Ovary (tissue), 9 donors: ENCODE results near the gene COL23A1. TPM values are rescaled to one million over a fixed set of nuclear protein-coding genes. Genes with fewer than 3 reads are reported as not detected.

Experiments used
- DNase-seq, 5 donors: peaks; one replicate each; pipeline ENCODE4 v3.0.0-alpha.2; 2019 to 2020
- H3K27ac ChIP-seq, 2 donors: fragments of 200-600 bp; one replicate each; pipeline versions ENCODE4 v1.5.1 to v1.8.0; 2019 to 2022
- H3K27me3 ChIP-seq: fragments of 200-600 bp; one replicate; pipeline ENCODE4 v1.8.0; 2022
- H3K36me3 ChIP-seq: fragments of 200-600 bp; sonication (generic); one replicate; pipeline ENCODE4 v1.5.1; 2019
- H3K4me1 ChIP-seq: one replicate; pipeline ENCODE4 v1.8.1; 2013; ENCODE audit warnings: mild to moderate bottlenecking, moderate library complexity; ENCODE audit not compliant: insufficient read depth
- H3K4me3 ChIP-seq: fragments of 200-600 bp; sonication (generic); one replicate; pipeline ENCODE4 v1.5.1; 2017
- H3K9me3 ChIP-seq, 2 donors: fragments of 200-600 bp in 1 of 2; sonication (generic) in 1 of 2; one replicate each; pipeline versions ENCODE4 v1.5.1 to v1.8.1; 2013 to 2019; ENCODE audit warnings: mild to moderate bottlenecking in 1 of 2, moderate library complexity in 1 of 2
- EP300 ChIP-seq: sonication (generic); formaldehyde crosslinking; IDR thresholded peaks from one replicate; pipeline ENCODE4 v1.6.1; 2017; ENCODE audit warnings: antibody characterized with exemption
- POLR2A ChIP-seq: fragments of 450-650 bp; IDR thresholded peaks from one replicate; pipeline ENCODE4 v1.6.1; 2017; ENCODE audit warnings: antibody characterized with exemption, mild to moderate bottlenecking, moderate library complexity
- WGBS, 3 donors: extraction: QIAGEN DNeasy Blood & Tissue Kit in 1 of 3; methylation state at CpG; one replicate each; pipeline versions ENCODE4 v1.1.5 to v1.1.7; 2013 to 2017; 5-methylcytosine and 5-hydroxymethylcytosine counted together
- intact Hi-C, 4 donors: fragments of 100-400 bp; cut with DNase I; formaldehyde crosslinking; loops; one replicate each; pipeline versions ENCODE4 v1.11.0 to v1.15.1; 2022 to 2023
- polyA plus RNA-seq, 2 donors: library from polyadenylated mRNA; stranded (reverse); fragments of 200-250 nt in 1 of 2; fragments of 350-450 nt in 1 of 2; fragmentation: Illumina TruSeq in 1 of 2; extraction: RNeasy Lipid Tissue Mini Kit (QIAGEN cat#74804) in 1 of 2; gene quantifications; one replicate each; pipeline ENCODE4 v1.2.3, GENCODE V29; 2013 to 2014
- total RNA-seq, 7 donors: library from RNA; depleted of rRNA in 2 of 7; stranded (reverse); fragments of >200 nt in 2 of 7; fragmentation: NEBNext Ultra II Directional in 3 of 7; extraction: Animal tissue kit (Norgen Biotek cat#: 25700) in 3 of 7; gene quantifications; one replicate each; pipeline versions ENCODE4 v1.1.0 to v1.2.4, GENCODE V29; 2016 to 2023
- TF ChIP-seq, protein P1 (sequence below), 3 donors: fragments of 450-650 bp in 2 of 3; fragments of 200-600 bp in 1 of 3; IDR thresholded peaks; one replicate each; pipeline versions ENCODE4 v1.5.1 to v1.8.0; 2016 to 2022; ENCODE audit warnings: antibody characterized with exemption in 3 of 3, mild to moderate bottlenecking in 1 of 3
- donor health status: DM: no; HTN: no; CAD: no; lungs with moderate emphysema.
- donor health status: DM: no; HTN: no; CAD: no.
- donor health status: Bipolar disorder and iron deficiency.
- donor health status: DM: yes; HTN: yes; CAD: no.
- donor health status: DM: no; HTN: no; CAD: no.
- donor health status: DM: yes; HTN: yes; CAD: no.

COL23A1 gene
- total and polyA plus RNA-seq, 9 donors = 0.13 to 0.92 (median 0.39) TPM; not detected in 1

DNA sequence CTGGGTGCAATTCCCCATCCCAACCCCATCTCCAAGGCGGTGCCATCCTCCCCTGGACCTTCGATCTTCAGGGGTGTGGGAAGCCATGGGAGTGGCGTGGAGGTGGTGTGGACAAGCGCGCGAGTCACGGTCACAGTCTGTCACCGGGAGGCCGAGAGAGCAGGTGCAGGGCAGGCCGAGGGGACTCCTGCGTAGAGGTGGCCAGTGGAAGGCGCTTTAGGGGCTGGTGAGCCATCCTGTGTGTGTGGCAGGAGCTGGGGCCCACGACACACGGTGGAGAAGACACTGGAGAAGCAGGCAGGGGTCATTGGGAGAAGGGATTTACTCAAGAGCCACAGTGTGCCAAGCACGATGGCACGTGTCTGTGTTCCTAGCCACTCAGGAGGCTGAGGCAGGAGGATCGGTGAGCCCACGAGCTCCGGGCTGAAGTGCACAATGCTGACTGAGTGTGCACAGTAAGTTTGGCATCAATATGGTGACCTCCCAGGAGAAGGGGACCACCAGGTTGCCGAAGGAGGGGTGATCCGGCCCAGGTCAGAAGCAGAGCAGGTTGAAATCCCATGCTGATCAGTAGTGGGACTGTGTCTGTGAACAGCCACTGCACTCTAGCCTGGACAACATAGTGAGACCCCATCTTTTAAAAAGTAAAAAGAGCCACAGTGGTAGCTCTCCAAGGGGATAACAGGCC lies 212.5 kb downstream of the COL23A1 start:
- no peaks in the 10 kb centered on the region for H3K27me3 ChIP-seq
- H3K27ac ChIP-seq = no peak overlapping the region
- 96 to 97% (median 96%) methylated on average over 21 of the region's 21 CpGs for WGBS, 3 donors
- H3K4me3 ChIP-seq = no peak overlapping the region
- no peaks in the 10 kb centered on the region for H3K36me3 ChIP-seq
- TF ChIP-seq POLR2A = no peak
- TF ChIP-seq, protein P1, sequence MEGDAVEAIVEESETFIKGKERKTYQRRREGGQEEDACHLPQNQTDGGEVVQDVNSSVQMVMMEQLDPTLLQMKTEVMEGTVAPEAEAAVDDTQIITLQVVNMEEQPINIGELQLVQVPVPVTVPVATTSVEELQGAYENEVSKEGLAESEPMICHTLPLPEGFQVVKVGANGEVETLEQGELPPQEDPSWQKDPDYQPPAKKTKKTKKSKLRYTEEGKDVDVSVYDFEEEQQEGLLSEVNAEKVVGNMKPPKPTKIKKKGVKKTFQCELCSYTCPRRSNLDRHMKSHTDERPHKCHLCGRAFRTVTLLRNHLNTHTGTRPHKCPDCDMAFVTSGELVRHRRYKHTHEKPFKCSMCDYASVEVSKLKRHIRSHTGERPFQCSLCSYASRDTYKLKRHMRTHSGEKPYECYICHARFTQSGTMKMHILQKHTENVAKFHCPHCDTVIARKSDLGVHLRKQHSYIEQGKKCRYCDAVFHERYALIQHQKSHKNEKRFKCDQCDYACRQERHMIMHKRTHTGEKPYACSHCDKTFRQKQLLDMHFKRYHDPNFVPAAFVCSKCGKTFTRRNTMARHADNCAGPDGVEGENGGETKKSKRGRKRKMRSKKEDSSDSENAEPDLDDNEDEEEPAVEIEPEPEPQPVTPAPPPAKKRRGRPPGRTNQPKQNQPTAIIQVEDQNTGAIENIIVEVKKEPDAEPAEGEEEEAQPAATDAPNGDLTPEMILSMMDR (IDR thresholded peaks at IDR 0.05) = no peak
- no peak for TF ChIP-seq EP300
- no peaks in the 10 kb centered on the region for H3K9me3 ChIP-seq
- H3K4me1 ChIP-seq = no peaks in the 10 kb centered on the region
- no peak for DNase-seq
- intact Hi-C loops = no loop called here

DNA sequence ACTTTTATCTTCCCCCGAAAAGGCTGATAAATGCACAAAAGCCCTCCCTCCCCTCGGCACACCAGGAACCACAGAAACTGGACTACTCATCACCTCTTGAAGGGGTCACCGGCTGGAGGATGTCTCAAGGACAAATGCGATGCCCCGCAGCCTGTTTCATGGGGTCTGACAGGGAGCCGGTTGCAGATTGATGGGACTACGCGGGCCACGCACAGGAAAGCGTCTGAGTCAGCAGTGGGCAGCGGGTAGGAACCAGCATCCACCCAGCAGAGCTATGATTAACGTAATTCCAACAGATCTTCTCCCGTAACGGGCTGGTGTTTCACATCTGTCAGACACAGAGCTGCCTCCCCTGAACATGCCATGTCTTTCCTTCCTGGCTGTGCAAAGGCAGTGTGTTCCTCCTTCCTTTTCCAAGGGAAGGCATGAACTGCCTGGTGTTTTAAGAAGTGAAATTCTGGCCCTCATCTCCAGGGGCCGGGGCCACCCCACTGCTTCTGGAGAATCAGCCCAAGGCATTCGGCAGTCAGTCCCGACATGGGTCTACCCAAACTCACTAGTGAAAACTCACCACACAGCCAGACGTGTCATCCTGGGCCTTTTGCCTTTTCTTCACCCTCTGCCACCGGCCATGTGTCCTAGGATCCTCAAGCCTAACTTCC lies 213.1 kb downstream of the COL23A1 start:
- peaks cover under 1% of the 10 kb centered on the region for H3K4me1 ChIP-seq
- no peak overlapping the region for H3K27ac ChIP-seq
- H3K27me3 ChIP-seq = no peaks in the 10 kb centered on the region
- intact Hi-C loops = no loop called here
- no peaks in the 10 kb centered on the region for H3K9me3 ChIP-seq
- DNase-seq = peak in 1 of 5 donors; percentile 49
- 28 to 30% (median 30%) methylated on average over 19 of the region's 19 CpGs for WGBS, 3 donors
- no peak overlapping the region for H3K4me3 ChIP-seq
- TF ChIP-seq POLR2A (no peak), EP300 (no peak)
- TF ChIP-seq, protein P1 (IDR thresholded peaks at IDR 0.05) = no peak
- H3K36me3 ChIP-seq = no peaks in the 10 kb centered on the region

DNA sequence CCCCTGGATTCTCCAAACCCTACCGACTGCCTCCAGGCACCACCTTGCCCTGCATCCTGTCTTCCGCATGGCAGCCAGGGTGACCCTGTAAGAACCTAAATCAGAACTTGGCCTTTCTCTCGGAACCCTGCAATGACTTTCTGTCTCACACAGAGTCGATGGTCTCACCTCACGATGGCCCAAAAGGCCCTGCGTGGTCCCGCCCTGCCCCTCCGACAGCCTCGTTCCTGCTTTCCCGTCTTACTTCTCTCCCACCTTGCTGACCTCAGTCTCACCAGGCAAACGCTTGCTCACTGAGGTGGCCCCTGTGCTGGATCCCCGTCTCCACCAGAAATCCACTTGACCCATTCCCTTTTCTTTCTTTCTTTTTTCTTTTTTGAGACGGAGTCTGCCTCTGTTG lies 214.8 kb downstream of the COL23A1 start:
- TF ChIP-seq POLR2A = no peak
- TF ChIP-seq, protein P1 (IDR thresholded peaks at IDR 0.05) = no peak

DNA sequence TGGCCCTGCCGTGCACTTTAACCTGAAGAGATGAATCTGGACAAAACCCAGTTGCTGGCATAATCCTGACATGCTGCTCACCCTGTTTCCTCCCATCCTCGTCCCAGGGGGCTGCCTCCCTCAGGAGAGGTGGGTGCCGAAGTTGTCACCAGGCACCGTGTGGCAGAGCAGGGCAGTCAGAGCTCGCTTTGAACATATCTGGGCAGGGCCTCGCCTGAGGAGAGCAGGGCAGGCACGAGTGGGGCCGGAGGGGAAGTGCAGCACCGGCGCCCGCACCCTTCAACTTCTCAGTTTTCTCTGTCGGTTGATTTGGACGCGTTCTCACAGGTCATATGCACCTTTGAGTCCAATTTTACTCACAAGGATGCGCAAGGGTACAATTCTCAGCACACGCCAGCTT lies 216.5 kb downstream of the COL23A1 start:
- WGBS, 3 donors = 88 to 93% (median 91%) methylated on average over 16 of the region's 16 CpGs
- Histone ChIP-seq H3K27me3 (no peaks in the 10 kb centered on the region), H3K27ac (no peak overlapping the region), H3K9me3 (no peaks in the 10 kb centered on the region), H3K36me3 (no peaks in the 10 kb centered on the region), H3K4me3 (no peak overlapping the region), H3K4me1 (peaks cover 2% of the 10 kb centered on the region)
- DNase-seq = no peak
- intact Hi-C loops = no loop called here
- TF ChIP-seq POLR2A (no peak), EP300 (no peak)
- TF ChIP-seq, protein P1 (IDR thresholded peaks at IDR 0.05) = no peak

More for the DNA sequence above, 214.8 kb downstream of the COL23A1 start:
- DNase-seq = no peak
- WGBS, 3 donors = 89 to 97% (median 96%) methylated on average over 13 of the region's 13 CpGs
- peaks cover 2% of the 10 kb centered on the region for H3K4me1 ChIP-seq
- H3K27ac ChIP-seq = no peak overlapping the region
- H3K27me3 ChIP-seq = no peaks in the 10 kb centered on the region
- no peak overlapping the region for H3K4me3 ChIP-seq
- H3K9me3 ChIP-seq = no peaks in the 10 kb centered on the region
- intact Hi-C loops = no loop called here
- H3K36me3 ChIP-seq = no peaks in the 10 kb centered on the region
